HEK293 (cell line): ENCODE measurements around the gene RNF144A.

Experiments
- CTCF ChIA-PET: fragments of 350-600 bp; formaldehyde crosslinking; extraction: SDS; loops from one replicate; lab custom pipeline; 2021; ENCODE audit warnings: antibody characterized with exemption; lab: Yijun Ruan, JAX
- POLR2A ChIA-PET: fragments of 300-600 bp; formaldehyde crosslinking; extraction: SDS; loops from one replicate; lab custom pipeline; 2020; ENCODE audit warnings: antibody characterized with exemption, inconsistent platforms; lab: Yijun Ruan, JAX
- H3K27ac ChIP-seq: fragments of 200-500 bp; sonication (Bioruptor generic); 2 replicates; pipeline ENCODE4 v1.5.1; 2014; ENCODE audit warnings: low read depth, low read length, control low read depth, inconsistent platforms; ENCODE audit errors: extremely low read depth
- H3K36me3 ChIP-seq, 2 experiments: fragments of 200-500 bp in 1 of 2; sonication (Bioruptor generic) in 1 of 2; 1 replicate in 1 of 2; 2 replicates in 1 of 2; pipeline ENCODE4 v1.5.1; 2014 to 2017; ENCODE audit warnings: inconsistent platforms in 2 of 2, low read length in 2 of 2; ENCODE audit not compliant: control insufficient read depth in 2 of 2, insufficient read depth in 1 of 2
- H3K4me1 ChIP-seq: fragments of 200-500 bp; sonication (Bioruptor generic); 2 replicates; pipeline ENCODE4 v1.5.1; 2014; ENCODE audit warnings: mild to moderate bottlenecking, low read length, inconsistent platforms; ENCODE audit not compliant: control insufficient read depth, insufficient read depth
- H3K4me3 ChIP-seq: 2 replicates; pipeline ENCODE4 v1.5.1; 2011; ENCODE audit warnings: low read depth, mild to moderate bottlenecking, control low read depth, low read length, moderate library complexity
- H3K9me3 ChIP-seq: fragments of 200-500 bp; sonication (Bioruptor generic); 2 replicates; pipeline ENCODE4 v1.5.1; 2014; ENCODE audit warnings: low read depth, low read length, inconsistent platforms; ENCODE audit not compliant: control insufficient read depth, insufficient read depth
- BCL11A ChIP-seq: fragments of 450-650 bp; formaldehyde crosslinking; IDR thresholded peaks from 2 replicates; pipeline ENCODE4 v1.5.1; 2016; ENCODE audit warnings: low read depth, missing biosample characterization, missing genetic modification characterization
- IKZF3 ChIP-seq: fragments of 450-650 bp; IDR thresholded peaks from 2 replicates; pipeline ENCODE4 v1.5.0; 2018; ENCODE audit warnings: missing biosample characterization, mild to moderate bottlenecking, missing genetic modification characterization, moderate library complexity
- KLF16 ChIP-seq: fragments of 450-650 bp; formaldehyde crosslinking; IDR thresholded peaks from 2 replicates; pipeline ENCODE4 v1.5.1; 2017; ENCODE audit warnings: missing biosample characterization, missing genetic modification characterization
- ZBTB1 ChIP-seq: fragments of 450-650 bp; formaldehyde crosslinking; IDR thresholded peaks from 2 replicates; pipeline ENCODE4 v1.5.1; 2016; ENCODE audit warnings: missing biosample characterization, missing genetic modification characterization
- ZNF10 ChIP-seq: fragments of 450-650 bp; formaldehyde crosslinking; IDR thresholded peaks from 2 replicates; pipeline ENCODE4 v1.5.1; 2017; ENCODE audit warnings: missing biosample characterization, missing genetic modification characterization
- ZNF221 ChIP-seq: fragments of 450-650 bp; formaldehyde crosslinking; IDR thresholded peaks from 2 replicates; pipeline ENCODE4 v1.5.1; 2017; ENCODE audit warnings: missing biosample characterization, missing genetic modification characterization, borderline replicate concordance
- ZNF280D ChIP-seq: fragments of 450-650 bp; formaldehyde crosslinking; IDR thresholded peaks from 2 replicates; pipeline ENCODE4 v1.5.1; 2016; ENCODE audit warnings: missing biosample characterization, missing genetic modification characterization
- ZNF433 ChIP-seq: fragments of 450-650 bp; formaldehyde crosslinking; IDR thresholded peaks from 2 replicates; pipeline ENCODE4 v1.5.1; 2016; ENCODE audit warnings: missing biosample characterization, missing genetic modification characterization, low read depth
- ZNF707 ChIP-seq: fragments of 450-650 bp; formaldehyde crosslinking; IDR thresholded peaks from 2 replicates; pipeline ENCODE4 v1.5.1; 2016; ENCODE audit warnings: missing biosample characterization, missing genetic modification characterization
- ZNF768 ChIP-seq: fragments of 450-650 bp; formaldehyde crosslinking; IDR thresholded peaks from 2 replicates; pipeline ENCODE4 v1.5.1; 2018; ENCODE audit warnings: missing biosample characterization, mild to moderate bottlenecking, missing genetic modification characterization
- ZNF830 ChIP-seq: fragments of 450-650 bp; IDR thresholded peaks from 2 replicates; pipeline ENCODE4 v1.5.0; 2018; ENCODE audit warnings: missing biosample characterization, missing genetic modification characterization, low read depth, mild to moderate bottlenecking, moderate library complexity
- ZSCAN4 ChIP-seq: fragments of 450-650 bp; formaldehyde crosslinking; IDR thresholded peaks from 2 replicates; pipeline ENCODE4 v1.5.1; 2017; ENCODE audit warnings: missing biosample characterization, missing genetic modification characterization
- TF ChIP-seq, protein P1 (sequence below): fragments of 450-650 bp; formaldehyde crosslinking; IDR thresholded peaks from 2 replicates; pipeline ENCODE4 v1.5.1; 2016; ENCODE audit warnings: missing biosample characterization, missing genetic modification characterization
- TF ChIP-seq, protein P2 (sequence below): fragments of 450-650 bp; formaldehyde crosslinking; IDR thresholded peaks from 2 replicates; pipeline ENCODE4 v1.5.1; 2016; ENCODE audit warnings: missing biosample characterization, missing genetic modification characterization
- TF ChIP-seq, protein P3 (sequence below): fragments of 450-650 bp; formaldehyde crosslinking; IDR thresholded peaks from 2 replicates; pipeline ENCODE4 v1.5.1; 2016; ENCODE audit warnings: missing biosample characterization, missing genetic modification characterization
- TF ChIP-seq, protein P4 (sequence below): fragments of 450-650 bp; formaldehyde crosslinking; IDR thresholded peaks from 2 replicates; pipeline ENCODE4 v1.5.1; 2016; ENCODE audit warnings: missing biosample characterization, missing genetic modification characterization
- TF ChIP-seq, protein P5 (sequence below): fragments of 450-650 bp; formaldehyde crosslinking; conservative IDR thresholded peaks from 2 replicates; pipeline ENCODE4 v1.5.1; 2016; ENCODE audit warnings: low read depth, missing biosample characterization, missing genetic modification characterization

RNF144A gene

GRCh38 chr2:6994536-6995128 is 77.4 kb downstream of the RNF144A start:
- Histone ChIP-seq H3K9me3 (no peaks in the 10 kb centered on the region), H3K27ac (no peak overlapping the region), H3K36me3 (peaks cover 0 to 2% of the 10 kb centered on the region in 2 experiments; a peak in 1 of 3 replicates), H3K4me3 (no peak overlapping the region), H3K4me1 (no peaks in the 10 kb centered on the region)
- POLR2A ChIA-PET = no interaction called here
- TF ChIP-seq BCL11A (tag by site-specific recombination) (no peak), ZNF221 (tag by site-specific recombination) (no peak), ZSCAN4 (tag by site-specific recombination) (no peak), ZNF10 (no peak), ZBTB1 (tag by site-specific recombination) (no peak), KLF16 (tag by site-specific recombination) (no peak), ZNF707 (tag by site-specific recombination) (no peak), ZNF768 (tag by site-specific recombination) (no peak), ZNF830 (tag by site-specific recombination) (no peak), IKZF3 (tag by site-specific recombination) (no peak), ZNF280D (tag by site-specific recombination) (no peak), ZNF433 (tag by site-specific recombination) (no peak)
- TF ChIP-seq, protein P1, sequence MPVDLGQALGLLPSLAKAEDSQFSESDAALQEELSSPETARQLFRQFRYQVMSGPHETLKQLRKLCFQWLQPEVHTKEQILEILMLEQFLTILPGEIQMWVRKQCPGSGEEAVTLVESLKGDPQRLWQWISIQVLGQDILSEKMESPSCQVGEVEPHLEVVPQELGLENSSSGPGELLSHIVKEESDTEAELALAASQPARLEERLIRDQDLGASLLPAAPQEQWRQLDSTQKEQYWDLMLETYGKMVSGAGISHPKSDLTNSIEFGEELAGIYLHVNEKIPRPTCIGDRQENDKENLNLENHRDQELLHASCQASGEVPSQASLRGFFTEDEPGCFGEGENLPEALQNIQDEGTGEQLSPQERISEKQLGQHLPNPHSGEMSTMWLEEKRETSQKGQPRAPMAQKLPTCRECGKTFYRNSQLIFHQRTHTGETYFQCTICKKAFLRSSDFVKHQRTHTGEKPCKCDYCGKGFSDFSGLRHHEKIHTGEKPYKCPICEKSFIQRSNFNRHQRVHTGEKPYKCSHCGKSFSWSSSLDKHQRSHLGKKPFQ (tag by site-specific recombination) = no peak
- TF ChIP-seq, protein P2, sequence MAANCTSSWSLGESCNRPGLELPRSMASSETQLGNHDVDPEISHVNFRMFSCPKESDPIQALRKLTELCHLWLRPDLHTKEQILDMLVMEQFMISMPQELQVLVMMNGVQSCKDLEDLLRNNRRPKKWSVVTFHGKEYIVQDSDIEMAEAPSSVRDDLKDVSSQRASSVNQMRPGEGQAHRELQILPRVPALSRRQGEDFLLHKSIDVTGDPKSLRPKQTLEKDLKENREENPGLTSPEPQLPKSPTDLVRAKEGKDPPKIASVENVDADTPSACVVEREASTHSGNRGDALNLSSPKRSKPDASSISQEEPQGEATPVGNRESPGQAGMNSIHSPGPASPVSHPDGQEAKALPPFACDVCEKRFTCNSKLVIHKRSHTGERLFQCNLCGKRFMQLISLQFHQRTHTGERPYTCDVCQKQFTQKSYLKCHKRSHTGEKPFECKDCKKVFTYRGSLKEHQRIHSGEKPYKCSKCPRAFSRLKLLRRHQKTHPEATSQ = no peak
- TF ChIP-seq, protein P3, sequence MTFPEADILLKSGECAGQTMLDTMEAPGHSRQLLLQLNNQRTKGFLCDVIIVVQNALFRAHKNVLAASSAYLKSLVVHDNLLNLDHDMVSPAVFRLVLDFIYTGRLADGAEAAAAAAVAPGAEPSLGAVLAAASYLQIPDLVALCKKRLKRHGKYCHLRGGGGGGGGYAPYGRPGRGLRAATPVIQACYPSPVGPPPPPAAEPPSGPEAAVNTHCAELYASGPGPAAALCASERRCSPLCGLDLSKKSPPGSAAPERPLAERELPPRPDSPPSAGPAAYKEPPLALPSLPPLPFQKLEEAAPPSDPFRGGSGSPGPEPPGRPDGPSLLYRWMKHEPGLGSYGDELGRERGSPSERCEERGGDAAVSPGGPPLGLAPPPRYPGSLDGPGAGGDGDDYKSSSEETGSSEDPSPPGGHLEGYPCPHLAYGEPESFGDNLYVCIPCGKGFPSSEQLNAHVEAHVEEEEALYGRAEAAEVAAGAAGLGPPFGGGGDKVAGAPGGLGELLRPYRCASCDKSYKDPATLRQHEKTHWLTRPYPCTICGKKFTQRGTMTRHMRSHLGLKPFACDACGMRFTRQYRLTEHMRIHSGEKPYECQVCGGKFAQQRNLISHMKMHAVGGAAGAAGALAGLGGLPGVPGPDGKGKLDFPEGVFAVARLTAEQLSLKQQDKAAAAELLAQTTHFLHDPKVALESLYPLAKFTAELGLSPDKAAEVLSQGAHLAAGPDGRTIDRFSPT (tag by site-specific recombination) = no peak
- TF ChIP-seq, protein P4, sequence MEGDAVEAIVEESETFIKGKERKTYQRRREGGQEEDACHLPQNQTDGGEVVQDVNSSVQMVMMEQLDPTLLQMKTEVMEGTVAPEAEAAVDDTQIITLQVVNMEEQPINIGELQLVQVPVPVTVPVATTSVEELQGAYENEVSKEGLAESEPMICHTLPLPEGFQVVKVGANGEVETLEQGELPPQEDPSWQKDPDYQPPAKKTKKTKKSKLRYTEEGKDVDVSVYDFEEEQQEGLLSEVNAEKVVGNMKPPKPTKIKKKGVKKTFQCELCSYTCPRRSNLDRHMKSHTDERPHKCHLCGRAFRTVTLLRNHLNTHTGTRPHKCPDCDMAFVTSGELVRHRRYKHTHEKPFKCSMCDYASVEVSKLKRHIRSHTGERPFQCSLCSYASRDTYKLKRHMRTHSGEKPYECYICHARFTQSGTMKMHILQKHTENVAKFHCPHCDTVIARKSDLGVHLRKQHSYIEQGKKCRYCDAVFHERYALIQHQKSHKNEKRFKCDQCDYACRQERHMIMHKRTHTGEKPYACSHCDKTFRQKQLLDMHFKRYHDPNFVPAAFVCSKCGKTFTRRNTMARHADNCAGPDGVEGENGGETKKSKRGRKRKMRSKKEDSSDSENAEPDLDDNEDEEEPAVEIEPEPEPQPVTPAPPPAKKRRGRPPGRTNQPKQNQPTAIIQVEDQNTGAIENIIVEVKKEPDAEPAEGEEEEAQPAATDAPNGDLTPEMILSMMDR = no peak
- TF ChIP-seq, protein P5, sequence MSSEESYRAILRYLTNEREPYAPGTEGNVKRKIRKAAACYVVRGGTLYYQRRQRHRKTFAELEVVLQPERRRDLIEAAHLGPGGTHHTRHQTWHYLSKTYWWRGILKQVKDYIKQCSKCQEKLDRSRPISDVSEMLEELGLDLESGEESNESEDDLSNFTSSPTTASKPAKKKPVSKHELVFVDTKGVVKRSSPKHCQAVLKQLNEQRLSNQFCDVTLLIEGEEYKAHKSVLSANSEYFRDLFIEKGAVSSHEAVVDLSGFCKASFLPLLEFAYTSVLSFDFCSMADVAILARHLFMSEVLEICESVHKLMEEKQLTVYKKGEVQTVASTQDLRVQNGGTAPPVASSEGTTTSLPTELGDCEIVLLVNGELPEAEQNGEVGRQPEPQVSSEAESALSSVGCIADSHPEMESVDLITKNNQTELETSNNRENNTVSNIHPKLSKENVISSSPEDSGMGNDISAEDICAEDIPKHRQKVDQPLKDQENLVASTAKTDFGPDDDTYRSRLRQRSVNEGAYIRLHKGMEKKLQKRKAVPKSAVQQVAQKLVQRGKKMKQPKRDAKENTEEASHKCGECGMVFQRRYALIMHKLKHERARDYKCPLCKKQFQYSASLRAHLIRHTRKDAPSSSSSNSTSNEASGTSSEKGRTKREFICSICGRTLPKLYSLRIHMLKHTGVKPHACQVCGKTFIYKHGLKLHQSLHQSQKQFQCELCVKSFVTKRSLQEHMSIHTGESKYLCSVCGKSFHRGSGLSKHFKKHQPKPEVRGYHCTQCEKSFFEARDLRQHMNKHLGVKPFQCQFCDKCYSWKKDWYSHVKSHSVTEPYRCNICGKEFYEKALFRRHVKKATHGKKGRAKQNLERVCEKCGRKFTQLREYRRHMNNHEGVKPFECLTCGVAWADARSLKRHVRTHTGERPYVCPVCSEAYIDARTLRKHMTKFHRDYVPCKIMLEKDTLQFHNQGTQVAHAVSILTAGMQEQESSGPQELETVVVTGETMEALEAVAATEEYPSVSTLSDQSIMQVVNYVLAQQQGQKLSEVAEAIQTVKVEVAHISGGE = no peak
- CTCF ChIA-PET = interaction anchor here (0.7 to 1.3 kb wide), 2 partner anchors 58 to 98 kb away, joined by 3 read pairs; no protein-coding TSS in a partner anchor
